GM18861 (cell line): Measurements from ENCODE around the gene TMEM232.

Source experiments
- ATAC-seq: cut with Tn5 transposase; IDR thresholded peaks from one replicate; pipeline ENCODE4 v1.9.1; 2021; ENCODE audit not compliant: unreplicated experiment

TMEM232 gene

GRCh38 chr5:110435207-110435606 lies 291.3 kb downstream of the TMEM232 start:
- no peak for ATAC-seq

GRCh38 chr5:110431603-110432002 lies 294.9 kb downstream of the TMEM232 start:
- ATAC-seq, result no peak

DNA sequence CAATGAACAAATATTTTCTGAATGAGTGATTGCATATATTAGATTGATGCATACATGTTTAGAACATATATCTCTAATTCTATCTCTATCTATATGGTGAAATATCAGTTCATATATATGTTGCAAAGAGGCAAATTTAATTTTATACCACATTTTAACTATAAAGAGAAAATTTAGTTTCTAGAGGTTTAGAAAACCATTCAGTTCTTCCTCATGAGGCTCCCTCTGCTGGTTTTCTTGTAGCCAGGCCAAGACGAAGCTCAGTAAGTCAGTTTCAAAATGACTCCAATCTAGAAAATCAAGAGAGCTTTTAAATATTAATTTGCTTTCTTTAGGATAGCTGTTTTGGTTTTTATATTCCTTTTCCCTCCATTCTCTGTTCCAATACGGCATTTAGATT lies 312.1 kb downstream of the TMEM232 start:
- no peak for ATAC-seq

- ATAC-seq, result no peak
Measured at GRCh38 chr5:110413856-110414255, 312.6 kb downstream of the TMEM232 start.

GRCh38 chr5:110409571-110409970 lies 316.9 kb downstream of the TMEM232 start:
- ATAC-seq, result no peak

DNA sequence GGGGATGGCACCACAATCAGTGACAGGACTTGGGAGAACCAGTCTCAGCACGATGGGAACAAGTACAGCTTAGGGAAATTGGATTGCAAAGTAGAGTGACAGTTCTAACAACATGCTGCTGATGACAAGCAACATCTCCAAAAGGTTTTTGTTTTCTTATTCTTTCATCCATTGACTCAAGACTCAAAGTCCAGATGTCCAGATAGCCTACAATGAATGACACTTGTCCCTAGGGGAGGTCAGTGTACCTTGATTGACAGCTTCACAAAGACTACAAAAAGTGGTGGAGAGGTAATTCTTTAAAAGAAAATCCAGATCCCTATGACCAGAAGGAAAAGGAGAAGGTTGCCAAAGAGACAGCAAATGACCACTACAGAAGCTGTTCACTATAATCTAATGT lies 323.9 kb downstream of the TMEM232 start:
- no peak for ATAC-seq

DNA sequence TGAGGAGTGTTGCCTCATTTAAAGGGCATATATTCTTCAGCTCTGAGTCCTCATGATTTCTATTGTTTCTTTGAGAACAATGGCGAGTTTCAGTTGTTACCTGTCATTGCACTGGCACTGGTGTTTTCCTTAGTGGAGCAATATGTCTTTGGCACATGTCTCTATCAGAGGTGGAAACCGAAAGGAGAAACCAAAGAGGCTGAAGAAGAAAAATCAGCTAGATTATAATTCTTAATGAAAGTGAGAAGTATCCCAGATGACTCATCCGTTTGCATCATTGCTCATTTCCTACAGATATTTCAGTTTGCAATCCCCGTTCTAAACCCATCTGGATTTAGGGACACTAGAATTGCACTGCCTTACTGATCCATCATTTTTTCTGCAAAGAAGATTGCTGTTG lies 324.6 kb downstream of the TMEM232 start:
- no peak for ATAC-seq

- no peak for ATAC-seq
Measured at GRCh38 chr5:110398951-110399350, 327.5 kb downstream of the TMEM232 start.

DNA sequence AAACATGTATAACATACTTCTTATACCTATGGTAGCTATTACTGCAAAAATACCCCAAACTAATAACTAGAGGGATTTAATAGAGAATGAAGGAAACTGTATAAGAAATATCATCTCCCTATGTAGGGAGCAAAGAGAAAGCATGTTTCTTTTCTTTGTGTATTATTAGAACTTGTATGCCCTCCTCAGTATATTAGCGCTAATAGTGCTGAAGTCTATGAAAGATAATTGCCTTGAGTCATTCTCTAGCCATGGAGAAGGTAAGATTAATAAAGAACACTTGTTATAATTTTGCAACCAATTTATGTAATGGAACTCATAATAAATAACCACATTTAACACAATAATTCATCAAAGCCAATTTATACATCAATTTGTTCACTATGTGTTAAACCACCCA lies 329.2 kb downstream of the TMEM232 start:
- no peak for ATAC-seq

GRCh38 chr5:110386782-110387181 lies 339.7 kb downstream of the TMEM232 start:
- no peak for ATAC-seq

DNA sequence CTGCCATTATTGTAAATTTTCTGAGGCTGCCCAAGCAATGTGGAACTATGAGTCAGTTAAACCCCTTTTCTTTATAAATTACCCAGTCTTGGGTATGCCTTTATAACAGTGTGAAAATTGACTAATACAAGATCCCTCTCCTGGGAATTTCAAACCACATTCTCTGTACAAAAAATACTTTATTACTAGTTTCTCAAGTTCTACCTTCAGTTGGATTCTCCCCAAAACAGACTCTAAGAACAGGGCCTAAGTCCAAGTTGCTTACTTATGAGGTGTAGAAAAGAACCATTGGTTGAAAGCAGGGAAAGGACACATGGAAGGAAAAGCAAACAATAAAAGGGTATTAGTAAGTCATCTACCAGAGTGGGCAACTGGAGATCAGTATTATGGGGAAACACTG lies 343.2 kb downstream of the TMEM232 start:
- ATAC-seq, result no peak

GRCh38 chr5:110377943-110378342 lies 348.5 kb downstream of the TMEM232 start:
- ATAC-seq, result no peak

- no peak for ATAC-seq
Measured at GRCh38 chr5:110377361-110377760, 349.1 kb downstream of the TMEM232 start.

- no peak for ATAC-seq
Measured at GRCh38 chr5:110376281-110376951, 350.1 kb downstream of the TMEM232 start.

- ATAC-seq, result peak; percentile 89
Measured at GRCh38 chr5:110371725-110372041, 354.8 kb downstream of the TMEM232 start.

DNA sequence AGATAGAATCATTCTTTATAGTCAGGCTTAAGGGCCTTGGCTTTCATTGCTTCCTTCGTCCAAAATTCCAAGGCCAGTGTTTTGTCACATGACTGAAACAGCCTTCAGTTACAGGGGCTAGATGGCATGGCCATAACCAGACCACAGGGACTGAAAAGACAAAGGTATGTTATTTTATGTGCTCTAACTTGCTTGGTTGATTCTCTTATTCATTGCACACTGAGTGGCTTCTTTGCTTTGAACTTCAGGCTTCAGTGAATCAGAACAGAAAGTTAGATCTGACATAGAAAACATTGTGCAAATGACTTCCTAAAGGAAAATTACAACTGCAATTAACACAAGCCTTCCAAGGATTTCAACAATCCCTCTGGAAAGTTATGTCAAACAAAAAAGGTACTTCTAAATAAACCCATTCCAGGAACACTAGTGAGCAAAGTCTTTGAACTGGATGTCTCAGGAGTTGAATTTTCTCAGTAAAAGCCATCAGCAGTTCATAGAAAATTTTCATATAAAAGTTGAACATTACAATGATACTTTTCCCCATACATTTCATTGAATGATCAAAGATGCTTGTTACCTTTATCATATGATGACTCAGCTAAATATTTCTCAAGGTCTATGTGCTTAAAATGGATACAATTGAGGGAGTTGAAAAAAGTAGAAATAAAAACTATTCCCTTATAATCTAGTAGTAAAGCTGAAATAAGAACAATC lies 355.3 kb downstream of the TMEM232 start:
- ATAC-seq, result peak; percentile 58
